HG03342 (cell line): Measurements from ENCODE around the gene PSTPIP1.

ENCODE experiments used
- ATAC-seq: cut with Tn5 transposase; IDR thresholded peaks from one replicate; pipeline ENCODE4 v1.9.1; 2021; ENCODE audit warnings: mild to moderate bottlenecking, moderate library complexity; ENCODE audit not compliant: unreplicated experiment

Gene PSTPIP1

GRCh38 chr15:76978522-76979330 lies 16.2 kb upstream of the PSTPIP1 start:
- no peak for ATAC-seq

GRCh38 chr15:76979331-76979925 lies 15.5 kb upstream of the PSTPIP1 start:
- no peak for ATAC-seq

- no peak for ATAC-seq
These were observed 14.9 kb upstream of the PSTPIP1 start for GRCh38 chr15:76979996-76980520.

- ATAC-seq: no peak
These were observed 12.6 kb upstream of the PSTPIP1 start for GRCh38 chr15:76982356-76982755.

GRCh38 chr15:76982756-76983155 lies 12.2 kb upstream of the PSTPIP1 start:
- ATAC-seq: no peak

GRCh38 chr15:76983590-76984375 lies 11.1 kb upstream of the PSTPIP1 start:
- ATAC-seq: no peak

- no peak for ATAC-seq
These were observed 8.2 kb upstream of the PSTPIP1 start for GRCh38 chr15:76986743-76987142.

GRCh38 chr15:76987276-76987675 lies 7.7 kb upstream of the PSTPIP1 start:
- no peak for ATAC-seq

GRCh38 chr15:76987896-76988860 lies 6.7 kb upstream of the PSTPIP1 start:
- peak; percentile 73 for ATAC-seq

- ATAC-seq: peak; percentile 5
These were observed 5.8 kb upstream of the PSTPIP1 start for GRCh38 chr15:76988867-76989780.

- ATAC-seq: no peak
These were observed 3.9 kb upstream of the PSTPIP1 start for GRCh38 chr15:76991048-76991447.

- no peak for ATAC-seq
These were observed 2.9 kb upstream of the PSTPIP1 start for GRCh38 chr15:76991741-76992645.

GRCh38 chr15:76993114-76993725 lies 1.7 kb upstream of the PSTPIP1 start:
- ATAC-seq: no peak

- no peak for ATAC-seq
These were observed 925 bp upstream of the PSTPIP1 start for GRCh38 chr15:76994001-76994400.

- no peak for ATAC-seq
These were observed 430 bp upstream of the PSTPIP1 start for GRCh38 chr15:76994496-76994895.

- ATAC-seq: no peak
These were observed 1.2 kb downstream of the PSTPIP1 start for GRCh38 chr15:76996076-76996525.

GRCh38 chr15:76996526-76997401 lies 1.8 kb downstream of the PSTPIP1 start:
- ATAC-seq: no peak
